Measurements from ENCODE around the gene C10orf67. TPM values are rescaled to one million over a fixed set of nuclear protein-coding genes. Genes with fewer than 3 reads are reported as not detected.

The C10orf67 gene
- total and polyA plus RNA-seq, 11 donors = 0.12 to 1.00 (median 0.43) TPM

DNA sequence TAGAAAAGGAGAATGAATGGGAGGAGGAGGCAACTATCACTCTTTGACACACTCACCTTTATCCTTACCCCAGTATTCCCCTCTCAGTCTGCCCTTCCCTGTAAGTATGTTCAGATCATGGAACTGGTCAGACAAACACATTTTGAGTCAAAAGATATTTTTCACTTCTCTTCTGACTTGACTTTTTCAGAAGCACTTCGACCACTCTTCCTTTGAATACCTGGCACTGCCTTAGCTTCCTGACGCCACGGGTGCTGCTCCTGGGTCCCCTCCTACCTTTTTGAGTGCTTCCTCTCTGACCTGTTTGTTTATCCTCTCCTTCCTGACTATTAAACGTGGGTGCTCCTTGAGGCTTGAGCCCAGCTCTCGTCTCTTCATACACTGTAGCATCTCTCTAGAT, 19.8 kb upstream of the C10orf67 start:
- no peak for ATAC-seq
- WGBS, 4 donors = 59 to 67% (median 63%) methylated on average over 5 of the region's 5 CpGs

GRCh38 chr10:23363793-23364135, 19.2 kb upstream of the C10orf67 start:
- intact Hi-C loops (cut with DNase I) = no loop called here
- H3K27ac ChIP-seq = peak overlapping the region in 1 of 12 donors; percentile 55

More for the DNA sequence above, 19.8 kb upstream of the C10orf67 start:
- H3K4me3 ChIP-seq = no peak overlapping the region
- no peaks in the 10 kb centered on the region for H3K36me3 ChIP-seq
- no peaks in the 10 kb centered on the region for H3K9me3 ChIP-seq
- no peak for DNase-seq
- peaks cover 0 to 19% (median 6%) of the 10 kb centered on the region in 12 donors for H3K4me1 ChIP-seq
- TF ChIP-seq, protein P1, sequence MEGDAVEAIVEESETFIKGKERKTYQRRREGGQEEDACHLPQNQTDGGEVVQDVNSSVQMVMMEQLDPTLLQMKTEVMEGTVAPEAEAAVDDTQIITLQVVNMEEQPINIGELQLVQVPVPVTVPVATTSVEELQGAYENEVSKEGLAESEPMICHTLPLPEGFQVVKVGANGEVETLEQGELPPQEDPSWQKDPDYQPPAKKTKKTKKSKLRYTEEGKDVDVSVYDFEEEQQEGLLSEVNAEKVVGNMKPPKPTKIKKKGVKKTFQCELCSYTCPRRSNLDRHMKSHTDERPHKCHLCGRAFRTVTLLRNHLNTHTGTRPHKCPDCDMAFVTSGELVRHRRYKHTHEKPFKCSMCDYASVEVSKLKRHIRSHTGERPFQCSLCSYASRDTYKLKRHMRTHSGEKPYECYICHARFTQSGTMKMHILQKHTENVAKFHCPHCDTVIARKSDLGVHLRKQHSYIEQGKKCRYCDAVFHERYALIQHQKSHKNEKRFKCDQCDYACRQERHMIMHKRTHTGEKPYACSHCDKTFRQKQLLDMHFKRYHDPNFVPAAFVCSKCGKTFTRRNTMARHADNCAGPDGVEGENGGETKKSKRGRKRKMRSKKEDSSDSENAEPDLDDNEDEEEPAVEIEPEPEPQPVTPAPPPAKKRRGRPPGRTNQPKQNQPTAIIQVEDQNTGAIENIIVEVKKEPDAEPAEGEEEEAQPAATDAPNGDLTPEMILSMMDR (IDR thresholded peaks at IDR 0.05) = no peak
- no peak for TF ChIP-seq POLR2A (IDR thresholded peaks at IDR 0.05)
- H3K27me3 ChIP-seq = no peaks in the 10 kb centered on the region
- intact Hi-C loops (cut with DNase I) = no loop called here
- no peak overlapping the region for H3K27ac ChIP-seq

DNA sequence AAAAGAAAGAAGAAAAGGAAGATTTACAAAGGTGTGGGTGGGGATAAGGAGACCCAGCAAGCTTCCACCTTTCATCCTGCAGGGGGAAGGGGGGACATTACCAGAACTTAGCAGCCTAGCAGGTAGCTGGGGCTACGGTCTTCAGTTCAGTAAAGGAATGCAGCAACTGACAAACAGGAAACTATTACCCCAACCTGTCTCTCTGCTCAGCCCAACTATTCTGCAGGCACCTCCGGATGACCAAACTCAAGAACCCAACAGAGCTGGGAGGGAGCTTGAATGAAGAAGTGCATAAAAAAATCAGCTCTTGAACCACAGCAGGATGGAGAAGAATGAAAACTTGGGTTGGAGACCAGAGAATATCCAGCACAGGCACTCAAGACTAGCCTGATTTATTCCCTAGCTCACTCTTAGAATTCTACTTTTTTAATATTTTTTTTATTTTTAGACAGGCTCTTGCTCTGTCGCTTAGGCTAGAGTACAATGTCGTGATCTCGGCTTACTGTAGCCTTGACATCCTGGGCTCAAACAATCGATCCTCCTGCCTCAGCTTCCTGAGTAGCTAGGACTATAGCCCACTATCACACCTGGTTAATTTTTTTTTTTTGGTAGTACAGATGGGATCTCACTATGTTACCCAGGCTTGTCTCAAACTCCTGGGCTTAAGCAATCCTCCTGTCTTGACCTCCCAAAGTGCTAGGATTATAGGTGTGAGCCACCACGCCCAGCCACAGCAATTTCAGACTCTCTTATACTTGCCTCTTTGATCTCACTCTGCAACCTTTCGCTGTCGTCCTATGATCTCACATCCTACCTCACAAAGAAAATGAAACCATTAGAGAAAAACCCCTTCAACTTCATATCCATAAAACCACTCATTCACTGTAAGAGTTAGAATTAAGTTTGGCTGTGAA, 18.5 kb upstream of the C10orf67 start:
- intact Hi-C loops (cut with DNase I) = no loop called here
- peaks cover 0 to 8% (median 0%) of the 10 kb centered on the region in 12 donors for H3K4me1 ChIP-seq
- 76 to 84% (median 80%) methylated on average over 9 of the region's 9 CpGs for WGBS, 4 donors
- H3K9me3 ChIP-seq = no peaks in the 10 kb centered on the region
- TF ChIP-seq POLR2A (IDR thresholded peaks at IDR 0.05) = no peak
- TF ChIP-seq, protein P1 (IDR thresholded peaks at IDR 0.05) = no peak
- H3K27me3 ChIP-seq = no peaks in the 10 kb centered on the region
- H3K27ac ChIP-seq = peak overlapping the region in 1 of 12 donors; percentile 55
- H3K36me3 ChIP-seq = no peaks in the 10 kb centered on the region
- no peak overlapping the region for H3K4me3 ChIP-seq
- DNase-seq (no peak), ATAC-seq (no peak)

More at GRCh38 chr10:23363793-23364135, 19.2 kb upstream of the C10orf67 start:
- WGBS, 4 donors = 90 to 95% (median 93%) methylated on average over 5 of the region's 5 CpGs
- peaks cover 0 to 13% (median 2%) of the 10 kb centered on the region in 12 donors for H3K4me1 ChIP-seq
- no peaks in the 10 kb centered on the region for H3K36me3 ChIP-seq
- H3K9me3 ChIP-seq = no peaks in the 10 kb centered on the region
- ATAC-seq = no peak
- H3K4me3 ChIP-seq = no peak overlapping the region
- no peak for TF ChIP-seq POLR2A (IDR thresholded peaks at IDR 0.05)
- TF ChIP-seq, protein P1 (IDR thresholded peaks at IDR 0.05) = no peak
- H3K27me3 ChIP-seq = no peaks in the 10 kb centered on the region
- no peak for DNase-seq

- intact Hi-C loops (cut with DNase I) = no loop called here
- H3K4me3 ChIP-seq = no peak overlapping the region
- no peaks in the 10 kb centered on the region for H3K9me3 ChIP-seq
- WGBS, 4 donors = 92 to 93% (median 93%) methylated on average over 1 of the region's 1 CpG
- H3K27me3 ChIP-seq = no peaks in the 10 kb centered on the region
- DNase-seq (no peak), ATAC-seq (no peak)
- no peak for TF ChIP-seq POLR2A (IDR thresholded peaks at IDR 0.05)
- TF ChIP-seq, protein P1 (IDR thresholded peaks at IDR 0.05) = no peak
- H3K27ac ChIP-seq = no peak overlapping the region
- H3K4me1 ChIP-seq = peaks cover 0 to 7% (median 0%) of the 10 kb centered on the region in 12 donors
- H3K36me3 ChIP-seq = no peaks in the 10 kb centered on the region
Measured at GRCh38 chr10:23362069-23362830, 17.7 kb upstream of the C10orf67 start.
